GM10248 (cell line): ENCODE results near the gene PADI4.

Source experiments
- CTCF ChIA-PET: fragments of 300-600 bp; sonication (Branson Sonifier 250); formaldehyde crosslinking; extraction: SDS; loops from one replicate; lab custom pipeline; 2021; ENCODE audit warnings: antibody characterized with exemption; lab: Yijun Ruan, JAX
- POLR2A ChIA-PET: fragments of 350-650 bp; sonication (Branson Sonifier 250); formaldehyde crosslinking; extraction: SDS; loops from one replicate; lab custom pipeline; 2020; ENCODE audit warnings: antibody characterized with exemption; lab: Yijun Ruan, JAX
- DNase-seq: peaks from one replicate; pipeline ENCODE4 v3.0.0; 2012; ENCODE audit errors: extremely low spot score
- CTCF ChIP-seq: IDR thresholded peaks from 2 replicates; pipeline ENCODE4 v1.5.1; 2012; ENCODE audit warnings: mild to moderate bottlenecking, low read depth; ENCODE audit errors: extremely low read depth, missing control alignments, control extremely low read depth

The PADI4 gene

GRCh38 chr1:17350928-17351446, 43.0 kb downstream of the PADI4 start:
- no peak for TF ChIP-seq CTCF
- no peak for DNase-seq
- ChIA-PET CTCF (no interaction called here), POLR2A (interaction anchor here (0.5 kb wide), 1 partner anchor 9 kb away, joined by 3 read pairs; no protein-coding TSS in a partner anchor)

- TF ChIP-seq CTCF = no peak
- CTCF ChIA-PET = no interaction called here
- no peak for DNase-seq
- POLR2A ChIA-PET = interaction anchor here (0.5 kb wide), 1 partner anchor 10 kb away, joined by 3 read pairs; no protein-coding TSS in a partner anchor
These were observed 43.8 kb downstream of the PADI4 start for GRCh38 chr1:17351598-17352324.

GRCh38 chr1:17352419-17352909, 44.5 kb downstream of the PADI4 start:
- POLR2A ChIA-PET = no interaction called here
- CTCF ChIA-PET = no interaction called here
- no peak for TF ChIP-seq CTCF
- no peak for DNase-seq

- CTCF ChIA-PET = interaction anchor here (1.4 to 1.7 kb wide), 2 partner anchors 10 to 17 kb away, joined by 3 to 6 read pairs; no protein-coding TSS in a partner anchor
- POLR2A ChIA-PET = no interaction called here
- no peak for DNase-seq
- no peak for TF ChIP-seq CTCF
These were observed 47.9 kb downstream of the PADI4 start for GRCh38 chr1:17355898-17356297.

GRCh38 chr1:17356387-17357026, 48.5 kb downstream of the PADI4 start:
- POLR2A ChIA-PET = no interaction called here

More at GRCh38 chr1:17356387-17357026, 48.5 kb downstream of the PADI4 start:
- no peak for DNase-seq
- no peak for TF ChIP-seq CTCF
- CTCF ChIA-PET = interaction anchor here (1.4 to 1.7 kb wide), 2 partner anchors 10 to 18 kb away, joined by 3 to 6 read pairs; no protein-coding TSS in a partner anchor
